ENCODE data around the gene KCNN3.

Gene KCNN3

DNA sequence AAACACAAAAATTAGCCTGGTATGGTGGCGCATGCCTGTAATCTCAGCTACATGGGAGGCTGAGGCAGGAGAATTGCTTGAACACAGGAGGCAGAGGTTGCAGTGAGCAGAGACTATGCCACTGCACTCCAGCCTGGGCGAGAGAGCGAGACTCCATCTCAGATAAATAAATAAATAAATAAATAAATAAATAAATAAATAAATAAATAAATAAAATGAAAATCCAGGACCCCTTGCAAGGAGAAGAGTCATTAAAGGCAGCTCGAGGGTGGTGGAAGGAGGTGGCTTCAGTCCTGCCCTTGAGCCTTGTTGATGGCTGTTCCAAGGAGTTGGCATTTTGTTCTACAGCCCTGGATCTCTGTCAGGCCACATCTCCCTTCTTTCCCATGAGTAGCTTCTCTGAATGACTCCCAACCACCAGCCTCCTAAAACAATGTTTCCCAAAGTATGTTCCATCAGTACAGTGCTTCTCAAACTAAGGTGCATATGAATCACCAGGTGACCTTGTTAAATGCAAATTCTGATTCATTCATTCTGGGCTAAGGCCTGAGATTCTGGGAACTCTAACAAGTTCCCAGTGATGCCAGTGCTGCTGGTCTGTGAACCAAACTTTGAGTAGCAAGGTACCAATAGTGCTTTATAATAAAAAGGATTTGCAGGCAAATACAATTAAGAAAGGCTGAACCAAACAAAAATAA is 99.0 kb downstream of the KCNN3 start:
- DNase-seq (ENCODE audit: low spot score): no peak

DNA sequence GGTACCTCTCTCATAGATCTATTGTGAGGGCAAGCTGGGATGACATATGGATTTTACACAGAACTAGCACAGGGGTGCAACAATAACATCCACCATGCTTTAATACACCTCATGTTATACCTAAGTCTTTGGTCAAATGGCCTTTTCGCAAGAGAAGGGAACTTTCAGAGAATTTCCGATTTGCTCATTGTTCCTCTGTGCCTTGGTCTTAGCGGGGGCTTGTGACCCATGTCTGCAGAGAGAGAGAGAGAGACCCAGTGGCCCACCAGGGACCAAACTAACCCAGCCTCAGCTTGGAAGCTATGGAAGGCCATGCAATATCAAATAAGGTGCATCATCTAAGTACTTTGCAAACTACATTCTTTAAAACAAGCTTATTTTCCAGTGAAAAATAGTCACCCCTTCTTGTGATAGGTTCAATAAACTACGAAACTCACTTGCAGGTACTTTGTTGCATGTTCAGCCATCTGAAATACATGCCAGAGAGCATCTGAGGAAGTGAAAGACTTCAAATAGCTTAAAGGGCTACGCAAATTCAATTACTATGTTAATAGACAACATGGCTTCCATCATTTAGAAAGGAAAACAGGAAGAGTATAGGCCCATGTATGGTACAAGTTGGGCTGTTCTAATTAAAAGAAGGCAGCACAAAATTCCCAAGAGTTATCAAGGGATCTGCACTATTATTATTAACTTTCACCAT is 100.7 kb downstream of the KCNN3 start:
- no peak for DNase-seq (ENCODE audit: low spot score)

DNA sequence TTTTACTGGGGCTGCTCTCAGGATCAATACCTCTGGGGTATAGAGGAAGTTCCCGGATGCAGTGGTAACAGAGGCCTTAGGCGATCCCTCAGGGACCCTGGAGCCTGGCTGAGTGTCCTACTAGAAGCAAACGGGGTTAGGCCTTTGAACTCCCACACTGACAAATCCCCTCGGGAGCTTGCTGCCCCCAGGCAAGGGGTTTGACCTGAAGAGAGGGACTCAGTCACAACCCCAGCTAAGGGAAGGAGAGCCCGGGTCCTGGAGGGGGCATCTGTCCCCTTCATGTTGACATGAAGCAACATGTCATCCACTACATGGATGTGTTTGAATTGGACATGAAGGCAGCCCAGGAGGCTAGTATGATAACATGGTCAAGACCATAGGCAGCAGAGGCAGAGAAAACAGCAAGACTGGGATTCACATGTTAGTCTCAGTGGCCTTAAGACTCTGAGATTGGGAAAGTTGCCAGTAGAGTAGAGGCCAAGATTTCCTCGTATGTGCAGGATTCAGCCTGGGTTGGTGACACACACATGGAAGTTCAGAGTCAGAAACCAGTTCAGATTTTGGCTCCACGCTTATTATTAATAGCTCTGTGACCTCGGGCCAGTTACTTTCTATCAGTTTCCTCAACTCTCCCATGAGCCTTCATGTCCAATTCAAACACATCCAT is 101.5 kb downstream of the KCNN3 start:
- no peak for DNase-seq (ENCODE audit: low spot score)

DNA sequence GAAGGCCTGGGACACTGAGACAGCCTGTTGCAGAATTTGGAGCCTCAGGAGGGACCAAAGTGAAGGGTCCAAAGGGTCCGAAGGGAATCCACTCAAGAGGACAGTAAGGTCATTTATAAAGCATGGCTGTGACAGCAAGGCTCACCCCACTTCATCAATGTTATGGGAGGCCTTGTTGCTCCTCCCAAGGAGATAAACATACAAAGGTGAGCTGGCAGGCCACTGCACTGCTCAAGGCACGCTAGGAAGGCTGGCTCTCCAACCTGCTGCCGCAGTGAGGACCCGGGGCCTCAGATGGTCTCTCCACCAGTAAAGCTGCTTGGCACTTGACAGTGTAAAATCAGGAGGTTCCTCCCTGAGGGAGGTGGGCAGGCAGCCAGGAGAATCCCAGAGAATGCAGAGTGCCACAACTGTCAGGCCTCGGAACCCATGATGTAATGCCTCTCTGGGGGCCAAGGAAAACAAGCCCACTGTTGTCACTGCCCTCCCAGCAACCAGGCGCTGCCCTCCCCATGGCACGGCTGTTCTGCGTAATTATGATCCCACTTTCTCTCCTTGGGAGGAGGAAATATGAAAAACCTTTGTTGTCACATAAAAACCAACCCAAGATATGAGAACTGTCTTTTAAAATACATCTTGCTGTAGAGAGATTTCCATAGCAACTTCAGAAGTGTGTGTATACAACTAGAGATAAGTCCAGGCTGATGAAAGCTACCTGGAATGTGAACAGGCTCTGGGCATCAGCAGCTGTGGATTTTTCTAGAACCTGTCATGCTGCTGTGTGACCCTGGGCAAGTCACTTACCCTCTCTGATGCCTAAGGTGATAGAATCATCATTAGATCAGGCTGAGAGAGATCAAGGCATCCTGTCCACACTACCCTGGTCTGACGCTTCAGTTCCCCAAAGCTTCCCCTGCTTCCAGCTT is 102.5 kb downstream of the KCNN3 start:
- DNase-seq (ENCODE audit: low spot score): peak; percentile 39

DNA sequence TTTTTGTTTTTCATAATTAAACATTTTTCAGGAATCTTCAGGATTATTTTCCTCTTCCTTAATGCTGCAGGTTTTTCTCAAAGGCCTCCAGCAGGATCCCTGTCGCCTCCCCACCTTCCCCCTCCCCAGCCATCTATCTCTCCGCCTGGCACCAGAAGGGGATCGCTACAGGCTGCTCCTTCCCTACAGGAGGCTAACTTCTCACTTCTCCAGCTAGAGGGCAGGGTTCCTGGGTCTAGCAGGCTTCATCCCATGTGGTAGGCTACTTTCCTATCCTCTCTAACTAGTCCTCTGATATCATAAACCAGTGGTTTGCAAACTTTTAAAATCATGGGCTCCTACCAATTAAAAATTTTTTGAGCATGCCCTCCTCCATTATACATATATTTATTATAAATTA is 104.1 kb downstream of the KCNN3 start:
- peak; percentile 58 for DNase-seq (ENCODE audit: low spot score)

DNA sequence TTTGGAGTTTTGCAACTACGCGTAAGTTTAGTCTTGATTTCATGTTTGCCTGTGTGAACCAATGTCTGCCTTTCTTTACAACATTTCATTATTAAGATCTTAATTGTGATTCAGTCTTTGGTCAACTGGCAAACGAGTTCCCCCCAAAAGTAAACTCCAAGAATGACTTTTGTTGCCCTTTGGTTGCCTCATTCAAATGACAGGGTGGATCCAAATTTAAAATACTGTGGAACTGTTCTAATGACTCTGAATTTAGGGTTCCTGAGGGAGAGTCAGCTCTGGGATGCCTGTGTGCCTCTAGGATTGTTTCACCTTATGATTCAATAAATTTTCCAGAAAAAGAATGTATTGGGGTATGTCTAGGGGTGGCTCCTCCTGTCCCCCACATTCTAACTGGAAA is 105.3 kb downstream of the KCNN3 start:
- no peak for DNase-seq (ENCODE audit: low spot score)

DNA sequence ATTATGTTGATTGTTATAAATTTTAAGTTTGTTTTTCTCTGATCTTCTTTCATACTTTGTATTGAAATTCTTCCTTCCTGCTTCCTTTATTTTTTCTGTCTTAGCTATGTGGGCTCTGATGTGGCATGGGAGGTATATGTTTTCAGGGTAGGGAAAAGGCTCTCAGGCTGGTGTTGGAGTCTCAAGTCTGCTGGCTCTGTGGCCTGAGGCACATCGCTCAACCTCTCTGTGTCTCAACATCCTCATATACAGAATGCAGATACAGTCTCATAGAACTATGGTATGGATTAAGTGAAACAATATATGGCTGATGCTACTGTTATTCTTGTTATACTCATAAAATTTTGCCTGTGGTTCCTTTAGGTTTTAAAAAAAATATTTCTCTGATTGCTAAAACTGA is 105.9 kb downstream of the KCNN3 start:
- no peak for DNase-seq (ENCODE audit: low spot score)

DNA sequence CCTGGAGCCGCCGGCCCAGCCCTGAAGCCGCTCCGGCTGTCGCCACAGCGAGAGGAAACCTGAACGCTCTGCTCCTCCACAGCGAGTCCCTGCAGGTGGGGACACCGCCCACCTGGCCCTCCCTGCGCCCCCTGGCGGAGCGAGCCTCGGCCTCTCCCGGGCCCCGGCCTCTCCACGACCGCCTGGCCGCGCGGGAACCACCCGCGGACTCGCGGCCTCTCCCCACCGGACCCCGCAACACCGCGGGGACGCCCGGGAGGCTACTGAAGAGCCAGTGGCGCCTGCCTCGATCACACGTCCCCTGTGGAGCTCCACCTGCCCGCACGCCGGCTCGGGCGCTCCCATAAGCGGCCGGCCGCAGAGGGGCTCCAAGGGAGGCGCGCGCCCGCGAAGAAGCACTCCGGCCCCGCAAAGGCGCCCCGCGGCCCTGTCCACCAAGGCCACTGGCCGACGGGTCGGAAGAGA is 109.6 kb downstream of the KCNN3 start:
- peak; percentile 24 for DNase-seq (ENCODE audit: low spot score)

DNA sequence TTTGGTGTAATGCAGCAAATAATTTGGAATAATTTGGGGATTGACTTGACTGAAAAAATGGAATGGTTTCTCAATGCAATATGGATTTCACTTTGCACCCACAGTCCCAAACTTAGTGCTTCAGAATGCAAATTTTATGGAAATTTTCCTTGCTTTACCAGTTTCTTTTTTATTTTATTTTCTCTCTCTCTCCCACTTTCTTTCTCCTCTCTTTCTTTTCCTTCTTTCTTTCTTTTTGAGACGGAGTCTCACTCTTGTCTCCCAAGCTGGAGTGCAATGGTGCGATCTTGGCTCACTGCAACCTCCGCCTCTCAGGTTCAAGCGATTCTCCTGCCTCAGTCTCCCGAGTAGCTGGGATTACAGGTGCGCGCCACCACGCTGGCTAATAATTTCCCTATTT is 110.3 kb downstream of the KCNN3 start:
- no peak for DNase-seq (ENCODE audit: low spot score)

DNA sequence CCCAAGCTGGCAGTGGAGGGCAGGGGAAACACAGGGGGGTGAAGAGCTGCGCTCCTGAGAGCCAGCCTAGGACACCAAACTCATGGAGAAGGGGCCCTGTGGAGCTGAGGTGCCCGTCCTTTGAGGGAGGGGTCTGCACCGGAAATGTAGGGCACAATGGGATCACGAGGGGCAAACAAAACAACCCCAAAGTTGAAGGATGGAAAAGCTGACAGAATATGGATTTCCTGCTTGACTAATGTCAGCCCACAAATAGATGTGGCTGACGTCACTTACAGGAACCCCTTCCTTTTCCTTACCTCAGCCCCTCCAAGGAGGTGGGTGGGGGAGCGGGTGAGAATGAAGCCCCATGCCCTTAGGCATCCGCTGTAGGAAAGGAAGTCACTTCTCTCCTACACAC is 110.9 kb downstream of the KCNN3 start:
- DNase-seq (ENCODE audit: low spot score): no peak

DNA sequence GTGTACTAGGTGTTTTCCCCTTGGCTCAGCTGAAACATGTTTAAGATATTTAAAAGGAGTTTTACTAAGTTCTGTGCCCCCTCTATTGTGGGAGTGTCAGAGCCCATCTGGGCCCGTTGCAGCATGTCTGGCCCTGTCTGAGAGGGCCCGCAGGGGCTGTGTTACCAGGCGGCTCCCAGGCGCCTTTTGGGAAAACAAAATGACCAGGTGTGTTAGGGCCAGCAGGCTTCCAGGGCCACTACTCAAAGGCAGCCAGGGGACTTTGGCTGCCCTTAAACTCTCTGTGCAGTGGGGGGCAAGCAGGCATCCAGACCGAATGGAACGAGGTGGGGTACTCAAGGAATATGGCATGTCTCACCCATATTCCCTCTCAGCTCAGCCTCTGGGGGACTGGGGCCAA is 111.7 kb downstream of the KCNN3 start:
- no peak for DNase-seq (ENCODE audit: low spot score)

DNA sequence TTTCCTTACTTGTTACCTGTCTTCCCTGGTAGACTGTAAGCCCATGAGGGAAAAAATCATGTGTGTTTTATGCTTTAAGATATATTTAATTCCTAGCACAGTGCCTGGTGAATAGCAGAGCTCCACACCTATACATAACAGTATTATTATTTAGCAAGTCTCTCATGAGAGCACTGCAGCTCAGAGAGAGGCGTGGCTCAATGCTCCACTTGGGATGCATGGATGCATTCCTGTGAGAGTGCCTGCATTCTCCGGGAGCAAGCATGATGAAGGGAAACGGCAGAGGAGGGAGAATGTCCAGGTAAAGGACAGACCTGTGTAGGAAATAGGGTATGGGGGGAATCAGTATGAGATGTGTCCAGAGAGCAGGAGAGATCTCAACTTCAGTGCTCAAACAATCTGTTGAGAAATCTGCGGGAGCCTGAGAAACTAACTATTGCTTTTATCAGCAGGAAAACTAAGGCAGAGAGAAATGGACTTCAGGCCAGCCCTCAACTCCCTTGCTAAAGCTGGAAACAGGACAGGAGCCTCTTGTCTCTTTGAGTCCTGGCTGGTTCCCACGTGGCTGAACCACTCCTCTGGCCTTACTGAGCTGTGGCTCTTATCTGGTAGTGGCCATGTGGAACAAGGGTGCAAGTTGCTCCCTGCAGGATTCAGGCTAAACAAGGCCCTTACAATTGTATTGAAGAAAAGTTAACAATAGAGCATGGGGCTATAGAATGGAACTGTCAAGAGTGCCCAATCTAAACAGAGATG is 113.1 kb downstream of the KCNN3 start:
- no peak for DNase-seq (ENCODE audit: low spot score)

DNA sequence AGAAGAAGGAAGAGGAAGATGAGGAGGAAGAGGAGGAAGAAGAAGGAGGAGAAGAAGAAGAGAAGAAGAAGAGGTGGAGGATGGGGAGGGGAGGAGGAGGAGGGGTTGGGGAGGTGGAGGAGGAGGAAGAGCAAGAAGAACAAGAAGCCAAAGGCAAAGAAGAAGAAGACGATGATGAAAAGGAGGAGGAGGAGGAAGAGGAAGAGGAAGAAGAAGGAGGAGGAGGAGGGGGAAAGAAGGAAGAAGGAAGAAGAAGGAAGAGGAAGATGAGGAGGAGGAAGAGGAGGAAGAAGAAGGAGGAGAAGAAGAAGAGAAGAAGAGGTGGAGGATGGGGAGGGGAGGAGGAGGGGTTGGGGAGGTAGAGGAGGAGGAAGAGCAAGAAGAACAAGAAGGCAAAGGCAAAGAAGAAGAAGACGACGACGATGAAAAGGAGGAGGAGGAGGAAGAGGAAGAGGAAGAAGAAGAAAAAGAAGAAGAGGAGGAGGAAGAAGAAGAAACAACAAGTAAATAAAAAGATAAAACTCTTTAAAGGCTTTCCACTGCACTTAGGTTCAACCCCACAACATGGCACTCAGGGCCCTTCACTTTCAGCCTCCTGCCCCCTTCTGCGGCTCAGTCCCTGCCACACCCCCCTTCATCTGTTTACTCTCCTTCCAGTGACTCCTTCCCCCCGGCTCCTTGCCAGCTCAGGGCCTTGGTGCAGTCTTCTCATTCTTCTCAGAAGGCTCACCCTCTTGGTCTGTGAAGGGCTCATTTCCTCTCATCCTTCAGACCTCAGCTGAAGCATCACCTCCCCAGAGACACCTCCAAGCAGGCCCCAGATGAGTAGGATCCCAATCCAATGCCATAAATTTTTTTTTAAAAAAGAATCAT is 114.0 kb downstream of the KCNN3 start:
- DNase-seq (ENCODE audit: low spot score): peak; percentile 53

DNA sequence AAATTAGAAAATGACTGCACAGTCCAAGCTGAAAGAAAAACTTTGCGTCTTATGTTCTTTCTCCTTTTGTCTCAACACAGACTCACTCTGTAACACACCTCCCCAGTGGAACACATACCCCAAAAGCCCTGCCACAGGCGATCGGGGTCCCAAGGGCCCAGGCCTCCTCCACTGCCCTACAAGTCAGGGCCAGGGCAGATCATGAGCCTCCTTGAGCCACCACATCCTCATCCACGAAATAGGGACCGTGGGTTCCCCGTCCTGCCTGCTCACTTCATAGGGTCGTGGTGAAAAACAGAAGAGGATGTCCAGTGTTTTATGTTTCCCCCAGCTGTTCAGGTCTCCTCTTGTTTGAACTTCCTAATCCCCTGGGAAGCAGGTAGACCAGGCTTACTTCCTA is 116.7 kb downstream of the KCNN3 start:
- no peak for DNase-seq (ENCODE audit: low spot score)

DNA sequence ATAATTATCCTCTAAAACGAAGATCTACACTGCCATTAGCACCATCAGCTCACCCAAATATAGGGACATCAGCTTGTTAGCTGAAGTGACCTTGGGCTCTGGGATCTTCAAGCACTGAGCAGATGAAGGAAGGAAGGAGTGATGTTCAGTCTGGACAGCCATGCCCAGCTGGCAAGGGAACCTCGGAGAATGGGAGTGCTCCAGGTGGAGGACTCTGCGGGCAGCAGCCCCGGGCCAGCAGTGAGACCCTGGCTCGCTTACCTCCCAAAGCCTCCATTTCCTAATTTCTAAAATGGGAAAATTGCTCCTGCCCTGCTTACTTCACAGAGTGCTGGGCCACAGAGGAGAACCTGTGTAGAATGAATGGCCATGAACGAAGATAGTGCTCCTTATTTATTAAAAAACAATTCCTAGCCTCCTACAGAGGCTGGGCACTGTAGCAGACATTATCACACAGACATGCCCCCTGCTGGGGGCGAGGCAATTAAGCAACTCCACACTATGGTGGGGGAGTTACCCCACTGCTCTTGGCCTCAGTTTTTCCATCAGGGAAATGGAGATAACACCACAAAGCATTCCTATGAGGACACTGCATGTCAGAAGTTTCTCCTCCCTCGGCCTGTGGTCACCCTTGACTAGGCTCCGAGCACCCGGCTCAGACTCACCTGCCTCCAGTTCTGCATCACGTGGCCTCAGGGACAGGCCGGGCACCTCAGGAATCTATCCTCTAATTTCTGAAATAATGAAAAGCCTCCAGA is 117.6 kb downstream of the KCNN3 start:
- no peak for DNase-seq (ENCODE audit: low spot score)

DNA sequence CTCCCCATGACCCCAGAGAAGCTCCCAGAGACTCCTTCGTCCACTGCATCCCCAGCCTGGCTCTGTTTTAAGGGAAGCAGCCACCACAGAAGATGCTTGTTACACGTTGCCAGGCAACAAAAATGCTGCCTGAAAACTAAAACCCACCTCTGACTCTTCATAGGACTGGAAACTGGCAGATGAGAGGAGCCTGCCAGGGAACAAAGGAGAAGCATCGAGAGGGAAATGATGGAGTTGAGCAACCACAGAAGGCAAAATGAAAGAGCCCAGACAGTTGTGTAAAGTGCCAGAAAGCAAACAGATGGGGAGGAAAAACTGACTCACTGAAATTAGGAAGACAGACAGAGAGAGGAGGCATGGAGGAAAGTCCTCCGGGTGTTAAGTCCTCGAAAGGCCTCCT is 118.4 kb downstream of the KCNN3 start:
- no peak for DNase-seq (ENCODE audit: low spot score)

DNA sequence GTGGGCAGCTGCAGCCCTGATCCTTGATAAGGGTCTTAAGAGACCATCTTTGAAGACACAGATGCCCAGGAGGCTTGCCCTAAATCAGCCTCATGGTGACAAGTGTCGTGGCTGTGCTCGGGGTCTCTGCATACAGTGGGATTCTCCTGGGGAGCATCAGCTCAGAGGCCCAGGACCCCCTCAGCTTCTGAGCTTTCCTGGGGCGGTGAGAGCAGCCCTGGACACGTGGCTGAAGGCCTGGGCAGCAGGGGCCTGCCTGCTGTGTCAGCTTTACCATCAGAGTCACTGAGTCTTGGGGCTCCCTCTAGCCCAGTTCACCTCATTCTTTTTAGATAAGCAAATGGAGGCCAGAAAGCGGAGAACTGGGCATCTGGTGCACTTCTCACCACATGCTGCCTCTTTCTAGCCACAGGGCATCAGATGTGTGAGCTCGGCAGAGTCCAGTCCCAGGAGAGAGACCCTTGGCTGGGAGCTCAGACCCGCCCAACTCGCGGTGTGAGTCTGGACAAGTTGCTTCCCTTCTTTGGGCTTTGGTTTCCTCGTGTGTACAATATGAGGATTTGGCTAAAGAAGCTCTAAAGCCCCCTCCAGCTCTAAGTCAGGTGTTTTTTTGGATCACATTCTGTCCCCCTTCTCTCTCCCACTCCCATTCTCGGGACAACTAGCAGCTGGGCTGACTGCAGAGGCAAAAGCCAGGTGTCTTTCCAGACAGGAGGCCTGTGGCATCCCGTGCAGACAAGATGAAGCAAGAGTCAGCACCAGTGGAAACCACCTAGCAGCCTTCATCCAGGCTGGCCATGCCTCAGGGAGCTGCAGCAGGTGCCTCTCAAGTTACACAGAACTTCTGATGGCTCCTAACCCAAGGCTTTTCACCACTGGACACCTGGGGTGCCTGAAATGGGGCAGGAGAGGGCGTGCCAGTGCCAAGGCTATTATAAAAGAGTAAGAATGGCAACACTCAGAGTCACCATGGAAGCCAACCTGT is 119.1 kb downstream of the KCNN3 start:
- DNase-seq (ENCODE audit: low spot score): no peak

DNA sequence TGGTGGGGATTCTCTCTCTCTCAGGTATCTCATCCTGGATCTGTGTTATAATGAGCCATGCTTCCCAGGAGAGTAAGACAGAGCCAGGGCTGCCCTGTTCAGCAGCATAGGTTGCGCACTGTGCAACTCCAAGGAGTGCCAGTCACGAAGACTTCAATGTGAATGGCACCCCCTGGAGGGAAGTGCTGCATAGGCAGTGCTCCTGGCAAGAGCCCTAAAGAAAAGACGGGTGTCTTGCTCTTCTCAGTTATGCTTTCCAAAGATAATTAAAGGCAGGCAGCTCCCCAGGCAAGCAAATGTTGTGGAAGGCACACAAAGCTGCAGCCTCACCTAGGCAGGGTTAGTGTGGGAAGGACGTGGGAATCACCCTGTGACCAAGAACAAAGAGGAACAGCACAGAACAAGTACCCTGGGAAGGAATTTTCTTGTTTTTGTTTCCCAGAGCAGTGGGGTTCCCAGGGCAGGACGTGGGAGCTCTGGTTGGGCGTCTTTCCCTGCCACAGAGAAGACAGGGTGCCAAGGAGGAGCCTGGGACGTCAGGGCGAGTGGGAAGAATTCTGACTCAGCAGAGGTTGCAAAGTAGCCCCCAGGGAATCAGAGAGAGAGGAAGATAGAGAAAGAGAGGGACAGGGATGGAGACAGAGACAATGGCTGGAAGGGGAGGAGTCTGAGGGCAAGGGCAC is 120.9 kb downstream of the KCNN3 start:
- no peak for DNase-seq (ENCODE audit: low spot score)

Measured in AG08396 (cell line).